ENCODE results near the gene ACTR3.

DNA sequence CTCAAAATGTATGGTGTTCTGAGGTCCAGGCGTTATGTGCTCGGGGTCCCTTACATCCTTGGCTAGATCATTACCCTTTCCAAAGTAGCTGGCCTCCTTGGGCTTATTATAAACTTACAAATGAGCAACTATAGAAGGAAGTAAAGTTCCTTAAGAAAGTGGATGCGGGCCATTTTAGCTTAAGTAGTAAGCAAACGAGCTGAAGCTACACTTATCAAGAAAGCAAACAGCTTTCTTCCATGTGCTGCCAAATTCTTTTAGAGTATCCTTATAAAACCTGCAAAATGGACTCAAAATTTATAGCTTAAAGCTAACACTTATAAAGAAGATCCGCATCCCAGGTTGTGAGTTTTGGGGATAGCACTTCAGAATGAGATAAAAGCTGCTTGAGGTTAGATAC, 75.3 kb downstream of the ACTR3 start:
- TF ChIP-seq, protein P1, sequence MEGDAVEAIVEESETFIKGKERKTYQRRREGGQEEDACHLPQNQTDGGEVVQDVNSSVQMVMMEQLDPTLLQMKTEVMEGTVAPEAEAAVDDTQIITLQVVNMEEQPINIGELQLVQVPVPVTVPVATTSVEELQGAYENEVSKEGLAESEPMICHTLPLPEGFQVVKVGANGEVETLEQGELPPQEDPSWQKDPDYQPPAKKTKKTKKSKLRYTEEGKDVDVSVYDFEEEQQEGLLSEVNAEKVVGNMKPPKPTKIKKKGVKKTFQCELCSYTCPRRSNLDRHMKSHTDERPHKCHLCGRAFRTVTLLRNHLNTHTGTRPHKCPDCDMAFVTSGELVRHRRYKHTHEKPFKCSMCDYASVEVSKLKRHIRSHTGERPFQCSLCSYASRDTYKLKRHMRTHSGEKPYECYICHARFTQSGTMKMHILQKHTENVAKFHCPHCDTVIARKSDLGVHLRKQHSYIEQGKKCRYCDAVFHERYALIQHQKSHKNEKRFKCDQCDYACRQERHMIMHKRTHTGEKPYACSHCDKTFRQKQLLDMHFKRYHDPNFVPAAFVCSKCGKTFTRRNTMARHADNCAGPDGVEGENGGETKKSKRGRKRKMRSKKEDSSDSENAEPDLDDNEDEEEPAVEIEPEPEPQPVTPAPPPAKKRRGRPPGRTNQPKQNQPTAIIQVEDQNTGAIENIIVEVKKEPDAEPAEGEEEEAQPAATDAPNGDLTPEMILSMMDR (IDR thresholded peaks at IDR 0.05; ENCODE audit: poor library complexity, severe bottlenecking), result no peak
- no peak for TF ChIP-seq EZH2 (IDR thresholded peaks at IDR 0.05; ENCODE audit: borderline replicate concordance, insufficient read depth, low read length, poor library complexity, severe bottlenecking)
- TF ChIP-seq, protein P2, sequence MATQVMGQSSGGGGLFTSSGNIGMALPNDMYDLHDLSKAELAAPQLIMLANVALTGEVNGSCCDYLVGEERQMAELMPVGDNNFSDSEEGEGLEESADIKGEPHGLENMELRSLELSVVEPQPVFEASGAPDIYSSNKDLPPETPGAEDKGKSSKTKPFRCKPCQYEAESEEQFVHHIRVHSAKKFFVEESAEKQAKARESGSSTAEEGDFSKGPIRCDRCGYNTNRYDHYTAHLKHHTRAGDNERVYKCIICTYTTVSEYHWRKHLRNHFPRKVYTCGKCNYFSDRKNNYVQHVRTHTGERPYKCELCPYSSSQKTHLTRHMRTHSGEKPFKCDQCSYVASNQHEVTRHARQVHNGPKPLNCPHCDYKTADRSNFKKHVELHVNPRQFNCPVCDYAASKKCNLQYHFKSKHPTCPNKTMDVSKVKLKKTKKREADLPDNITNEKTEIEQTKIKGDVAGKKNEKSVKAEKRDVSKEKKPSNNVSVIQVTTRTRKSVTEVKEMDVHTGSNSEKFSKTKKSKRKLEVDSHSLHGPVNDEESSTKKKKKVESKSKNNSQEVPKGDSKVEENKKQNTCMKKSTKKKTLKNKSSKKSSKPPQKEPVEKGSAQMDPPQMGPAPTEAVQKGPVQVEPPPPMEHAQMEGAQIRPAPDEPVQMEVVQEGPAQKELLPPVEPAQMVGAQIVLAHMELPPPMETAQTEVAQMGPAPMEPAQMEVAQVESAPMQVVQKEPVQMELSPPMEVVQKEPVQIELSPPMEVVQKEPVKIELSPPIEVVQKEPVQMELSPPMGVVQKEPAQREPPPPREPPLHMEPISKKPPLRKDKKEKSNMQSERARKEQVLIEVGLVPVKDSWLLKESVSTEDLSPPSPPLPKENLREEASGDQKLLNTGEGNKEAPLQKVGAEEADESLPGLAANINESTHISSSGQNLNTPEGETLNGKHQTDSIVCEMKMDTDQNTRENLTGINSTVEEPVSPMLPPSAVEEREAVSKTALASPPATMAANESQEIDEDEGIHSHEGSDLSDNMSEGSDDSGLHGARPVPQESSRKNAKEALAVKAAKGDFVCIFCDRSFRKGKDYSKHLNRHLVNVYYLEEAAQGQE (IDR thresholded peaks at IDR 0.05; ENCODE audit: borderline replicate concordance), result no peak
- no peak for TF ChIP-seq POLR2AphosphoS5 (IDR thresholded peaks at IDR 0.05)
- TF ChIP-seq MXI1 (conservative IDR thresholded peaks at IDR 0.05; ENCODE audit: poor library complexity, severe bottlenecking), result no peak
- TF ChIP-seq TAF1 (IDR thresholded peaks at IDR 0.05; ENCODE audit: low read depth), result no peak

Data from neural cell (in vitro differentiated cells).